K562 (cell line): ENCODE measurements around the gene NINL. TPM values are rescaled to one million over a fixed set of nuclear protein-coding genes. Genes with fewer than 3 reads are reported as not detected.

ENCODE experiments used
- ATAC-seq: fragments of 200-7000 bp; cut with Tn5 transposase; 3 replicates; pipeline ENCODE4 v1.9.1; 2020; ENCODE audit warnings: moderate library complexity
- BruUV-seq: library from RNA; stranded (reverse); fragments of 400-500 nt; replicated peaks from 2 replicates; lab custom pipeline; 2021; lab: Mats Ljungman, UMichigan
- CTCF ChIA-PET: fragments of 300-600 bp; formaldehyde crosslinking; extraction: SDS; loops from one replicate; lab custom pipeline; 2021; ENCODE audit warnings: low intra/inter-chr PET ratio; lab: Yijun Ruan, JAX
- POLR2A ChIA-PET: fragments of 300-600, 350-650 bp; sonication (Branson Sonifier 250); formaldehyde crosslinking; extraction: SDS; loops from one replicate; lab custom pipeline; 2021; ENCODE audit warnings: antibody characterized with exemption, inconsistent platforms; lab: Yijun Ruan, JAX
- DNase-seq, 4 experiments: peaks; one replicate each; pipeline versions ENCODE4 v3.0.0 to v3.0.0-alpha.2; 2011 to 2018; ENCODE audit warnings: low spot score in 3 of 4, mixed read lengths in 3 of 4; ENCODE audit errors: extremely low read depth in 1 of 4
- FAIRE-seq: peaks from 2 replicates; lab custom pipeline; 2011; peaks lifted over from hg19 to GRCh38; lab: Jason Lieb, UNC
- H2AFZ ChIP-seq: 2 replicates; pipeline ENCODE4 v1.6.0; 2011; ENCODE audit warnings: low read depth, low read length, control low read depth, inconsistent platforms
- H3K27ac ChIP-seq: fragments of 200-600 bp; 3 replicates; pipeline ENCODE4 v1.8.0; 2011; ENCODE audit warnings: low read depth, mild to moderate bottlenecking, control low read depth, inconsistent platforms, low read length, moderate library complexity, mixed read lengths; ENCODE audit errors: extremely low read depth
- H3K27me3 ChIP-seq, 2 experiments: fragments of 300-600 bp in 1 of 2; 2 replicates in 1 of 2; 3 replicates in 1 of 2; pipeline versions ENCODE4 v1.6.0 to v1.8.0; 2011; ENCODE audit warnings: inconsistent platforms in 2 of 2, low read length in 2 of 2, mild to moderate bottlenecking in 1 of 2, mixed read lengths in 1 of 2, moderate library complexity in 1 of 2; ENCODE audit not compliant: control insufficient read depth in 2 of 2, insufficient read depth in 2 of 2
- H3K36me3 ChIP-seq: fragments of 300-600 bp; 3 replicates; pipeline ENCODE4 v1.8.0; 2011; ENCODE audit warnings: mild to moderate bottlenecking, low read length, inconsistent platforms; ENCODE audit not compliant: control insufficient read depth, insufficient read depth
- H3K4me1 ChIP-seq, 2 experiments: fragments of 200-600 bp in 1 of 2; replicated peaks in 1 of 2; 2 replicates in 1 of 2; 3 replicates in 1 of 2; pipeline versions ENCODE4 v1.5.1 to v1.8.0; 2011; ENCODE audit warnings: inconsistent platforms in 2 of 2, low read length in 2 of 2, mild to moderate bottlenecking in 1 of 2, mixed read lengths in 1 of 2, moderate library complexity in 1 of 2; ENCODE audit not compliant: control insufficient read depth in 2 of 2, insufficient read depth in 2 of 2
- H3K4me2 ChIP-seq: 2 replicates; pipeline ENCODE4 v1.6.1; 2011; ENCODE audit warnings: low read length, control low read depth, inconsistent platforms, mixed read lengths; ENCODE audit not compliant: insufficient read depth
- H3K4me3 ChIP-seq: fragments of 200-600 bp; sonication (generic), shearing (Covaris generic); 2 replicates; pipeline ENCODE4 v1.5.1; 2016; ENCODE audit warnings: control low read depth, inconsistent platforms
- H3K79me2 ChIP-seq: fragments of 200-600 bp; 3 replicates; pipeline ENCODE4 v1.8.0; 2011; ENCODE audit warnings: low read length, inconsistent platforms; ENCODE audit not compliant: control insufficient read depth, insufficient read depth
- H3K9ac ChIP-seq, 2 experiments: 2 replicates each; pipeline versions ENCODE4 v1.6.0 to v1.6.1; 2011; ENCODE audit warnings: low read depth in 2 of 2, low read length in 2 of 2, control low read depth in 1 of 2, inconsistent platforms in 1 of 2, mild to moderate bottlenecking in 1 of 2, mixed read lengths in 1 of 2; ENCODE audit not compliant: insufficient read depth in 1 of 2
- H3K9me1 ChIP-seq: one replicate; pipeline ENCODE4 v1.6.0; 2011; ENCODE audit warnings: inconsistent platforms, mild to moderate bottlenecking, low read length, moderate library complexity; ENCODE audit not compliant: control insufficient read depth, insufficient read depth
- H3K9me3 ChIP-seq: replicated peaks from 2 replicates; pipeline ENCODE4 v1.5.1; 2011; ENCODE audit warnings: low read depth, low read length, inconsistent platforms; ENCODE audit not compliant: control insufficient read depth, insufficient read depth
- H4K20me1 ChIP-seq: replicated peaks from 2 replicates; pipeline ENCODE4 v1.6.1; 2011; ENCODE audit warnings: low read length, inconsistent platforms, mixed read lengths; ENCODE audit not compliant: control insufficient read depth, insufficient read depth
- ATF1 ChIP-seq, 2 experiments: fragments of 450-650 bp in 1 of 2; IDR thresholded peaks; 2 replicates each; pipeline ENCODE4 v1.6.1; 2016; ENCODE audit warnings: missing compliant biosample characterization in 1 of 2, missing genetic modification characterization in 1 of 2
- CREM ChIP-seq: IDR thresholded peaks from 2 replicates; pipeline ENCODE4 v1.6.1; 2014; ENCODE audit warnings: antibody characterized with exemption, low read depth
- CTCF ChIP-seq, 3 experiments: IDR thresholded peaks in 2 of 3; conservative IDR thresholded peaks in 1 of 3; 2 replicates each; pipeline ENCODE4 v1.5.1; 2011 to 2012; ENCODE audit warnings: low read length in 3 of 3, mild to moderate bottlenecking in 3 of 3, control low read depth in 2 of 3, improper control_type of control experiment in 1 of 3, inconsistent platforms in 1 of 3, low read depth in 1 of 3, mixed read lengths in 1 of 3, moderate library complexity in 1 of 3; ENCODE audit not compliant: insufficient read depth in 2 of 3
- NRF1 ChIP-seq, 2 experiments: fragments of 450-650 bp; IDR thresholded peaks in 1 of 2; conservative IDR thresholded peaks in 1 of 2; 2 replicates each; pipeline ENCODE4 v1.6.1; 2014; ENCODE audit warnings: mild to moderate bottlenecking in 2 of 2
- RAD21 ChIP-seq, 2 experiments: fragments of 250-450 bp in 1 of 2; fragments of 450-650 bp in 1 of 2; sonication (Bioruptor Pico) in 1 of 2; formaldehyde crosslinking in 1 of 2; IDR thresholded peaks in 1 of 2; conservative IDR thresholded peaks in 1 of 2; 2 replicates each; pipeline versions ENCODE4 v1.4.0 to v1.8.0; 2020 to 2022; ENCODE audit warnings: mild to moderate bottlenecking in 2 of 2, moderate library complexity in 1 of 2
- RFX5 ChIP-seq: IDR thresholded peaks from 2 replicates; pipeline ENCODE4 v1.6.1; 2011; ENCODE audit warnings: low read depth, mild to moderate bottlenecking, improper control_type of control experiment, low read length
- SMC3 ChIP-seq: conservative IDR thresholded peaks from 2 replicates; pipeline ENCODE4 v1.6.1; 2011; ENCODE audit warnings: low read depth, low read length, improper control_type of control experiment; ENCODE audit not compliant: insufficient read depth
- SREBF1 ChIP-seq: fragments of 150-350 bp; IDR thresholded peaks from 2 replicates; pipeline ENCODE4 v1.6.1; 2014; ENCODE audit warnings: antibody characterized with exemption, low read depth, low read length, borderline replicate concordance
- USF2 ChIP-seq: sonication (generic); formaldehyde crosslinking; IDR thresholded peaks from 2 replicates; pipeline ENCODE4 v1.5.0; 2020; ENCODE audit warnings: missing genetic modification reagents
- WGBS: fragments of 100-300 bp; shearing (Covaris generic); methylation state at CpG from one replicate; pipeline ENCODE4 v1.1.6; 2016; ENCODE audit warnings: low coverage, mixed read lengths; ENCODE audit not compliant: insufficient coverage; ENCODE audit errors: missing lambda C conversion rate; 5-methylcytosine and 5-hydroxymethylcytosine counted together
- in situ Hi-C: fragments of 300-500 bp; cut with MboI; formaldehyde crosslinking; loops from 4 replicates; pipeline ENCODE4 v1.15.0; 2018; ENCODE audit warnings: inconsistent platforms, mixed read lengths
- intact Hi-C: fragments of 100-400 bp; cut with micrococcal nuclease; formaldehyde crosslinking; loops from 2 replicates; pipeline ENCODE4 v1.14.2; 2022
- polyA plus RNA-seq, 8 experiments: library from polyadenylated mRNA; depleted of rRNA in 4 of 8; stranded (reverse) in 5 of 8; unstranded in 3 of 8; fragments of >200 nt; fragmentation: Nextera tagmentation in 2 of 8; fragmentation: Illumina TruSeq in 1 of 8; extraction: Ambion mirVana in 2 of 8; extraction: Trizol in 1 of 8; gene quantifications; 2 replicates each; pipeline versions ENCODE4 v1.2.1 to v1.2.3, GENCODE V29; 2011 to 2014; ENCODE audit warnings: inconsistent platforms in 1 of 8, missing spikeins in 1 of 8
- total RNA-seq, 7 experiments: library from RNA; depleted of rRNA in 6 of 7; stranded (reverse); fragments of >200 nt in 6 of 7; fragmentation: Illumina TruSeq in 2 of 7; extraction: Trizol in 2 of 7; gene quantifications; 2 replicates each; pipeline versions ENCODE4 v1.2.1 to v1.2.3, GENCODE V29; 2011 to 2021; ENCODE audit warnings: low replicate concordance in 1 of 7

Gene NINL
- total and polyA plus RNA-seq, 9 of the 15 experiments (the other 6 are each of a cell fraction or from before 2014, with no cell fraction given): 0.03 to 0.22 (median 0.05) TPM; not detected in 5

- H4K20me1 ChIP-seq: no peaks in the 10 kb centered on the region
- FAIRE-seq (no peak), DNase-seq (peak in 2 of 4 experiments; percentile 27 to 34), ATAC-seq (peak; percentile 79)
- ChIA-PET POLR2A (no interaction called here), CTCF (no interaction called here)
- no peak overlapping the region for H3K9ac ChIP-seq
- peak overlapping the region; percentile 32; the same call in 1 of the 2 replicates for H3K4me2 ChIP-seq
- H2AFZ ChIP-seq: peak overlapping the region; percentile 44; the same call in 1 of the 2 replicates
- no peaks in the 10 kb centered on the region for H3K9me1 ChIP-seq
- TF ChIP-seq CREM (peak; percentile 72), ATF1 (CRISPR knock-in tag; IDR thresholded peaks at IDR 0.05) (no peak), ATF1 (tag; IDR thresholded peaks at IDR 0.05) (peak; percentile 50; the same call in 1 of the 2 replicates), USF2 (CRISPR knock-in tag) (no peak), RFX5 (peak; percentile 87), RAD21 (CRISPR knock-in tag; conservative IDR thresholded peaks at IDR 0.05 in 1 of 2, IDR thresholded peaks at IDR 0.05 in 1 of 2) (peak in 1 of 2 experiments; percentile 38; a peak in 2 of 4 replicates), NRF1 (conservative IDR thresholded peaks at IDR 0.05 in 1 of 2, IDR thresholded peaks at IDR 0.05 in 1 of 2) (peak; percentile 42 to 64), SREBF1 (no peak), CTCF (IDR thresholded peaks at IDR 0.05 in 2 of 3, conservative IDR thresholded peaks at IDR 0.05 in 1 of 3; ENCODE audit: insufficient read depth in 2 of 3, low read depth in 1 of 3, low read length in 3 of 3) (peak; percentile 43 to 53 (median 49)), SMC3 (0 out of 2 replicates have a peak, but pooled peaks have one; percentile 18)
- no peak overlapping the region for H3K4me3 ChIP-seq
- in situ Hi-C loops (no loop called here), intact Hi-C loops (loop anchor here (5.0 kb wide), 1 partner anchor 68 kb away; no protein-coding TSS in a partner anchor)
- H3K27me3 ChIP-seq: peaks cover 1 to 20% of the 10 kb centered on the region in 2 experiments; a peak in 3 of 5 replicates
- no peaks in the 10 kb centered on the region for H3K79me2 ChIP-seq
- BruUV-seq: no TSS peak
- WGBS: 7% methylated on average over 15 of the region's 19 CpGs
- H3K9me3 ChIP-seq: no peaks in the 10 kb centered on the region
- H3K4me1 ChIP-seq: no peaks in the 10 kb centered on the region; a peak in 1 of 5 replicates
- no peaks in the 10 kb centered on the region for H3K36me3 ChIP-seq
- no peak overlapping the region for H3K27ac ChIP-seq
Observed at GRCh38 chr20:25539742-25540672, 45.3 kb downstream of the NINL start.
